GM12892 (cell line): Measurements from ENCODE around the gene KLHL17.

ENCODE experiments used
- POLR2A ChIP-seq: IDR thresholded peaks from 2 replicates; pipeline ENCODE4 v1.6.1; 2011; ENCODE audit warnings: low read depth, low read length, control low read depth
- POLR2AphosphoS5 ChIP-seq: IDR thresholded peaks from 2 replicates; pipeline ENCODE4 v1.6.1; 2011; ENCODE audit warnings: low read depth, low read length, control low read depth
- TAF1 ChIP-seq: IDR thresholded peaks from 2 replicates; pipeline ENCODE4 v1.6.1; 2011; ENCODE audit warnings: low read depth, mild to moderate bottlenecking, control low read depth, low read length, borderline replicate concordance

GRCh38 chr1:914891-915280 lies 45.5 kb upstream of the KLHL17 start:
- TF ChIP-seq POLR2AphosphoS5 = no peak
- no peak for TF ChIP-seq POLR2A
- TF ChIP-seq TAF1 = no peak
